Measurements from ENCODE around the gene SH3RF3.

The SH3RF3 gene

GRCh38 chr2:109444916-109445315, 315.9 kb downstream of the SH3RF3 start:
- intact Hi-C loops (cut with DNase I), result no loop called here

DNA sequence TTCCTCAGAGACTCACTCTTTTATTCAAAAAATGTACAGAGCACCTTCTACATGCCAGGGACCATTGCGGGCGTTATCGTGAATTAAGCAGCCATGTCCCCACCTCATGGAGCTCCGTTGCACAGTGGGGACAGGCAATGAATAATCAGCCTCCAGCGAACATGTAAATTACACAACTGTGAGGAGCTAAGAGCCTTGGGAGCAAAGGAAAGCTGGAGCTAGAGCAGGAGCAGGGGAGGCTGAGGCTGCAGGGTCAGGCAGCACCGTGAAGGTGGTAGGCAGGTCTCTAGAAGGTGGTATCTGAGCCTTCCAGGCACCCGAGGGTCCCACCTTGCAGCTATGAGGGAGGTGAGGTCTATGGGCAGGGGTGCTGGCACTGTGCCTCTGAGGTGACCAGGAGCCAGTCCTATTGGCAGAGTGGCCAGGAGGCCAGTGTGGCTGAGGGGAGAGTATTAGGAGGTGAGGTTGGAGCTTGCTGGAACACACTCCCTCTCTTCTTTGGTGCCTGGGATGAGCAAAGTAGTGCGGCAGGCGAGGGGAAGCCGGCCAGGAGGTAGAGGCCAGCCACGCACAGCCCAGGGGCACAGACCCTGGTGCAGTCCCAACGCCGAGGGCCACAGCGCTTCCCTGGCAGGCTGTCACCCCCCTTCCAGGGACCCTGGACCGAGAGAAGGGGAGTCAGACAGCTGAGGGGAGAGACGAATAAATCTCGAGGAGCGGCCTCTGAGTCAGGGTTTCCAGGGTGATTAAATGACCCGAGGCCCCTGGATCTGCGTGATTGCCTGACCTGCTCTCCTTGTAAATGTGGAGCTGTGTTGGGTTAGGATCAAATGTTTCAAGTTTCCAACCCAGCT, 317.5 kb downstream of the SH3RF3 start:
- intact Hi-C loops (cut with DNase I), result no loop called here
- DNase-seq, result peak in 1 of 10 donors; percentile 77

More at GRCh38 chr2:109444916-109445315, 315.9 kb downstream of the SH3RF3 start:
- DNase-seq, result no peak

DNA sequence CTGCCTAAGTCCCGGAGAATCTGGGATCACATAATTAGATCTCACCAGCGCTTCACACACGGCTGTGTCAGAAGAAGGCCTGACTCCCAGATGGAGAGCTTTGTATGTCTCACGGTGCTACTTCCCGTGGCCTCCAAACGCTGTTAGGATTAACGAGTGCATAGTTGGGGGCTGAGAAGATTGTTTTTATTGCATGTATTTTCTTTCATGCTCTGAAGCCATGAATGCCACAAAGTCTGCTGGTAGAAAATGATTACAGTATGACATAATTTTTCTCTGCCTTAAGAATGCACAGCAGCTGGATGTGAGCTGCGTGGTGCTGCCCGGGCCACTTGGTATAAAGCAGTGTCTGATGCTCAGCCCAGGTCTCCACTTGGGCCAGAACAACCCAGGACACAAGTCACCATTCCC, 318.3 kb downstream of the SH3RF3 start:
- intact Hi-C loops (cut with DNase I), result no loop called here
- peak in 1 of 10 donors; percentile 77 for DNase-seq

- intact Hi-C loops (cut with DNase I), result no loop called here
- peak in 8 of 10 donors; percentile 65 to 96 (median 76) for DNase-seq
Measured at GRCh38 chr2:109447776-109448175, 318.8 kb downstream of the SH3RF3 start.

DNA sequence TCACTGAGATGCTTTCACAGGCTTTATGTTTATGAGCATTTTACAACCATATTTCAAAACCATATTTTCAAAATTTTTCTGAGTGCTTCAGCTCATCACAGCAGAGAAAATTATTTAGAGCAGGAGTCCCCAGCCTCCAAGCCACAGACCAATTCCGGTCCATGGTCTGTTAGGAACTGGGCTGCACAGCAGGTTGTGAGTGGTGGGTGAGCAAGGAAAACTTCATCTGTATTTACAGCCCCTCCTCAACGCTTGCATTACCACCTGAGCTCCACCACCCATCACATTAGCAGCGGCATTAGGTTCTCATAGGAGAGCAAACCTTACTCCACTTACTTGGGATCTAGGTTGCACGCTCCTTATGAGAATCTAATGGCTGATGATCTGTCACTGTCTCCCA, 319.2 kb downstream of the SH3RF3 start:
- intact Hi-C loops (cut with DNase I), result no loop called here
- no peak for DNase-seq

DNA sequence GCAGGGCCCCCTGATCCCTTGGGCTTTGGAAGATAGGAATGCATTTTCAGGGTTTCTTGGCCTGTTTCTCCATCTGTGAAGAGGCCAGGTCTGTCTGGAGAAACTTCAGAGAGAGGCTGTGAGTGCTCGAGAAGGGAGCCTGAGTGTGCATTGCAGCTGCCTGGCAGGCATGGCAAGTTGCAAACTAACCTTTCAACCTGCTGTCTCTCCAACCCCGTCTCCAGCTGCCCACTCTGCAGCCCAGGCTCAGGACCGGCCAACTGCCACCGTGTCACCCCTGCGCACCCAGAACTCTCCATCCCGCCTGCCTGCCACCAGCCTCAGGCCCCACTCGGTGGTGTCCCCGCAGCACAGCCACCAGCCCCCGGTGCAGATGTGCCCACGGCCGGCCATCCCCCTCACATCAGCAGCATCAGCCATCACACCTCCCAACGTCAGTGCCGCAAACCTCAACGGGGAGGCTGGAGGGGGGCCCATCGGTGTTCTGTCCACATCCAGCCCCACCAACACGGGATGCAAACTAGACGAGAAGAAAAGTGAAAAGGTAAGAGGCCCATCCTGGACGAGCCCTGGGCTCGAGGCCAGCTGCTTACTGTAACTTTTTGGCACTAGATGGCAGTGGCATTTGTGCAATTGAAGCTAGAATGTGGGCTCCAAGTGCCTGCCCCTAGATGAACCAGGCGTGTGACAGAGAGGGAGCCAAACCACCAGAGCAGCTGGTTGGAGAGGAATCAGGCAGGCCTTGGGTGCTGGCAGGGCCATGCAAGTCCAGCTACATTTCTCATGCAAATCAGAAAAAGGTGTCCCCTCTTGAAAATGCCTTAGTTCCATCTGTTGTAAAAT, 320.2 kb downstream of the SH3RF3 start:
- peak in 3 of 10 donors; percentile 44 to 88 (median 81) for DNase-seq
- intact Hi-C loops (cut with DNase I), result no loop called here

- peak in 2 of 10 donors; percentile 82 for DNase-seq
- intact Hi-C loops (cut with DNase I), result no loop called here
Measured at GRCh38 chr2:109450574-109451273, 321.7 kb downstream of the SH3RF3 start.

DNA sequence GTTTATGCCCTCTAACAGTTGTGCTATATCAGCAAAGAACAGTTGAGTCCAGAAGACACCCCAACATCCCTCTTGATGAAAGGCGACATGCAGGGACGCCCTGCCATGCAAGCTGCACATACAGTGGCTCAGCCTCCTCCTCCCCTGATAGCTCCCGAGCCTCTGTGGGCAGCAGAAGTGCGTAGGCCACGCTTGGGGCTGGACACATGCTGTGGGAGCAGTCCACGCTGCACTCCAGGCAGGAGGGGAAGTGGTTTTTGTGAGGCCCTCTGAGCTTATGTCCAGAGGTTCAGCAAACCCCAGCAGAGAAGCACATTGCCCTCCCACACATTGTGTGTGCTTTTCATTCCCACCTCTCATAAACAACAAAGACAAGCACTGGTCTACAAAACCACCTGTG, 322.7 kb downstream of the SH3RF3 start:
- intact Hi-C loops (cut with DNase I), result no loop called here
- peak in 2 of 10 donors; percentile 87 to 88 for DNase-seq

GRCh38 chr2:109452318-109453305, 323.6 kb downstream of the SH3RF3 start:
- intact Hi-C loops (cut with DNase I), result no loop called here
- peak in 3 of 10 donors; percentile 49 to 81 (median 78) for DNase-seq

- intact Hi-C loops (cut with DNase I), result no loop called here
- DNase-seq, result peak in 1 of 10 donors; percentile 49
Measured at GRCh38 chr2:109453371-109453995, 324.5 kb downstream of the SH3RF3 start.

DNA sequence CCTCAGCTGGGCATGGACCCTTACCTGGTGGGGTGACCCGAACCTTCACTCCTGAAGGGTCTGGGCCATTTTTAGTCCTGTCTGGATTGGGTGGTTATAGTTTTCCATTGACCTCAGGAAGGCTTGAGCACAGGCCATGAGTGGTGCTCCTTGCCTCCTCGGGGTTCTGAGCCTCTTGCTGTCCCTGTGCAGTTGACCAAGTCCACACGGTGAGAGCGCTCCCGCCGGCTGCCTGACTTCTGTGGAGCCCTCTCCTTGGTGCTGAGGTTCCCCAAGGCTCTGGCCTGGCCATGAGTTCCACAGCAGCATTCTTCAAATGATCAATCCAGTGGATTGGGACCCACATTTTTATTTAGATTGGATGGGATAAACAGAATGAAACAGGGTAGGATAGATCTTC, 325.3 kb downstream of the SH3RF3 start:
- peak in 1 of 10 donors; percentile 66 for DNase-seq
- intact Hi-C loops (cut with DNase I), result no loop called here

DNA sequence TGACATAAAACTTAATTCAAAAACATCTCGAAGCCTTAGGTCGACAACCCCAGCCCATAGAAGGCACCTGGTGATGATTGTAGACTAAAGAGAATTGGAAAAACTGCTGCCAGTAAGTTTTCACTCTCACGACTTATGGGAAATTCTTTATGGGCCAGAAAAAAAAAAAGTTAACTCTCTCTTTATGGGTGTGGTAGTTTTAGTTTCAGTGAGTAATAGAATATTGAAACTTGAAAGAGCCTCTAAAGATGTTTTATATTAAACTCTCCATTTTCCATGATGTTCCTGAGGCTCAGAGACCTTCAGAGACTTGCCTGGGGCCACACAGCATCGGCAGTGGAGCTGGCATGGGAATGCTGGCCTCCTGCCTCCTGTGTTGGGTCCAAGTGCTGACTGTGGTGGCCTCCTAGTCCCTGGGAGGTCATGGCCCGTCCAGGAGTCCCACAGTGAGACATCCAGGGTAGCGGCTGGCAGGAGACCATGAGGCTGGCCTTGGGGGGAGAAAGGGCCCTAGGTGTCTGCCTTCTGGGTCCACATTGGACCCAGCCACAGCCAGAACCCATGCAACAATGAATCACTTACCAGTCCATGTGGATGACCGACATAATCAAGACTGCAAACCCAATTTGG, 325.9 kb downstream of the SH3RF3 start:
- DNase-seq, result peak in 1 of 10 donors; percentile 60
- intact Hi-C loops (cut with DNase I), result no loop called here

DNA sequence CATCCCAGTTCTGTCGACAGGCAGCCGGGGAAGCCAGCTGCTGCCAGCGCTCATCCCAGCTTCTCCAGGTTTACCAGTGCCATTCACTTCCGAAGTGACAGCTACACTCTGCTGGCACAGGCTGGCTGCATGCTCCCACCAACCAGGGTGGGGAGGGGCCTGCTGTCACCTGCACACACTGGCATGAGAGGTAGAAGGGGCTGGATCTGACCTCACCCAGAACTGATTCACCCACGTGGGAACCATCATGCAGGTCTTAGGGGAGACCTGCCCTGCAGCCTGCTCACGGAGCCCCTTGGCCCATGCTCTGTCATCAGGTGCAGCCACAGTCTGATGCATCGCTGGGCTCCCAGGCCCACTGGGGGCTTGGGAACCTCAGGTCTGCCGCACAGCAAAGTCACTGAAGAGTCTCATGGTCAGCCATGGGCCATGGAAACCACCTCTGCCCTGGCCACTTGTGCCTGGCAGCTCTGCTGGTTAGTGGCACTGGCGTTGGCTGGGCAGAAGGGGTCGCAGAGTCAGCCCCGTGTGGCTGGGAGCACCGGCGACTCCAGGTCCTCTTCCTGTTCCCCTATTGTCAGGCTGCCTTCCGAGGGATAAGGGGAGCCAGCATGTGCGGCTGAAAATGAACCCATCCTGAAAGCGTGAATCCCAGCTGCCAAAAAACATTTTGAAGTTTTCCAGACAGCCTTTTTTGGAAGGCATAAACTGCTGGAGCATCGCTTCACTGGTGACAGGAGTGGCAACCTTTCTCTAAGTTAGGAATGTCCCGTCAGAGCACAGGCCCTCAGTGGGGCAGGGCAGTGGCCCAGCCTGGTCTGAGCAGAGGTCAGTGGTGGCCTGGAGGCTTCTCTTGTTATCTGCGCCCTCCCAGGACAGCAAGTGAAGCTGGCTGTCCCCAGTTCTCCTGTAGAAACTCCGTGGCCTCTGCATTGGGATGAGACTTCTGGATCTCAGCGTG, 327.0 kb downstream of the SH3RF3 start:
- intact Hi-C loops (cut with DNase I), result no loop called here
- DNase-seq, result peak in 3 of 10 donors; percentile 39 to 67 (median 59)

DNA sequence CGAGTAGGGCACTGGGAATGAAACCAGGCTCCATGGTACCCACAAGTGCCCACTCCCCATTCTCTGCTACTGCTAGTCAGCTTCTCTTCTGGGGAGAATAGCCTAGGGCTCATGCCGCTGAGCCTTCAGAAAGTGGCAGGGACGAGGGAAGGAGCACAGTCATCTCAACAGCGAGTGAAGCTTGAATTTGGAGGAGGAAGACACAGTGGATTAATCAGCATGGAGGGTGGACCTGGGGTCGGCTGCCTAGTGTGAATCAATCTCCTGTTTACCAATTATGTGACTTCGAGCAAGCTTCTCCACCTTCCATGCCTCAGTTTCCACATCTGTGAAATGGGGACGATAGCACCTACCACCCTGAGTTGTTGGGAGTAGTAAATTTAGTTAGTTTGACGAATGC, 327.8 kb downstream of the SH3RF3 start:
- DNase-seq, result no peak
- intact Hi-C loops (cut with DNase I), result no loop called here

GRCh38 chr2:109457366-109457765, 328.4 kb downstream of the SH3RF3 start:
- intact Hi-C loops (cut with DNase I), result no loop called here

GRCh38 chr2:109457794-109458193, 328.8 kb downstream of the SH3RF3 start:
- peak in 2 of 10 donors; percentile 8 to 55 for DNase-seq
- intact Hi-C loops (cut with DNase I), result no loop called here

More at GRCh38 chr2:109457366-109457765, 328.4 kb downstream of the SH3RF3 start:
- peak in 3 of 10 donors; percentile 22 to 65 (median 61) for DNase-seq

DNA sequence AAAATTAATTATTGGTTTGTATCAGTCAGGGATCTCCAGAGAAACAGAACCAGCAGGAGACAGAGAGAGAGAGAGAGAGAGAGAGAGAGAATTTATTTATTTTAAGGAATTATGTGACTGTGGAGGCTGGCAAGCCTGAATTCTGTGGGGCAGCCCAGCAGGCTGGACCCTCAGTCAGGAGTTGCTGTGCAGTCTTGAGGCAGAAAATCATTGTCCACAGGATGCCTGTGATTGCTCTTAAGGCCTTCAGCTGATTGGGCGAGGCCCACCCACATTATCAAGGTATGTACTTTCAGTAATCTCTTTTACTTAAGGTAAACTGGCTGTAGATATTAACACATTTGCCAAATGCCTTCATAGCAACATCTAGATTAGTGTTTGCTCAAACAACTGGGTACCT, 329.5 kb downstream of the SH3RF3 start:
- peak in 2 of 10 donors; percentile 15 to 22 for DNase-seq
- intact Hi-C loops (cut with DNase I), result no loop called here
